Measurements from ENCODE around the gene NMT2. TPM values are rescaled to one million over a fixed set of nuclear protein-coding genes. Genes with fewer than 3 reads are reported as not detected.

The NMT2 gene
- total and polyA plus RNA-seq, 10 of the 15 experiments (the other 5 are each of a cell fraction or from before 2014, with no cell fraction given), result 4.9 to 12.0 (median 9.2) TPM

GRCh38 chr10:15188603-15189002 lies 20.1 kb upstream of the NMT2 start (continued):
- TF ChIP-seq PAX5 (IDR thresholded peaks at IDR 0.05; ENCODE audit: borderline replicate concordance, low read depth, low read length) (no peak), TCF3 (IDR thresholded peaks at IDR 0.05; ENCODE audit: borderline replicate concordance, insufficient read depth, low read depth, low read length) (no peak), CBX5 (IDR thresholded peaks at IDR 0.05; ENCODE audit: low read depth) (no peak), FOXK2 (IDR thresholded peaks at IDR 0.05) (no peak)

GRCh38 chr10:15183689-15184481 lies 15.4 kb upstream of the NMT2 start:
- Histone ChIP-seq H3K79me2 (ENCODE audit: control insufficient read depth, insufficient read depth, low read length) (no peaks in the 10 kb centered on the region), H3K4me1 (ENCODE audit: control insufficient read depth, insufficient read depth, low read length) (no peaks in the 10 kb centered on the region), H3K4me3 (no peak overlapping the region), H4K20me1 (ENCODE audit: control insufficient read depth, insufficient read depth) (no peaks in the 10 kb centered on the region), H3K9ac (ENCODE audit: control insufficient read depth, insufficient read depth, low read length) (no peak overlapping the region), H3K9me3 (replicated peaks; ENCODE audit: control insufficient read depth, insufficient read depth, low read length) (no peaks in the 10 kb centered on the region; the same call in 2 of the 3 replicates), H3K4me2 (ENCODE audit: control insufficient read depth, insufficient read depth) (no peak overlapping the region), H3K27ac (ENCODE audit: control insufficient read depth, insufficient read depth) (no peak overlapping the region), H3K27me3 (replicated peaks in 1 of 2; ENCODE audit: control insufficient read depth in 2 of 2, insufficient read depth in 2 of 2, low read length in 1 of 2) (no peaks in the 10 kb centered on the region; a peak in 1 of 4 replicates), H2AFZ (ENCODE audit: control insufficient read depth, low read depth, low read length) (no peak overlapping the region), H3K36me3 (ENCODE audit: control insufficient read depth in 2 of 2, insufficient read depth in 2 of 2, low read length in 1 of 2) (no peaks in the 10 kb centered on the region)
- ATAC-seq (no peak), DNase-seq (ENCODE audit: low read depth, low spot score) (no peak), FAIRE-seq (no peak)
- SMC1A ChIA-PET (ENCODE audit: uncharacterized antibody, unreplicated experiment), result no interaction called here
- CTCF ChIA-PET, result no interaction called here
- intact Hi-C loops (cut with micrococcal nuclease; ENCODE audit: unreplicated experiment), result no loop called here
- no TSS peak for BruUV-seq (replicated peaks)
- RAD21 ChIA-PET (ENCODE audit: unreplicated experiment), result no interaction called here
- 34% methylated on average over 11 of the region's 11 CpGs for WGBS (ENCODE audit: insufficient coverage, insufficient replicate concordance, low lambda C conversion rate, missing lambda C conversion rate)
- in situ Hi-C loops (cut with MboI), result no loop called here
- POLR2A ChIA-PET, result no interaction called here
- TF ChIP-seq CEBPZ (IDR thresholded peaks at IDR 0.05; ENCODE audit: low read depth, low read length) (no peak), RFX5 (IDR thresholded peaks at IDR 0.05; ENCODE audit: low read depth, low read length) (no peak), PRDM15 (CRISPR knock-in tag; IDR thresholded peaks at IDR 0.05) (no peak), REST (IDR thresholded peaks at IDR 0.05; ENCODE audit: low read depth, low read length) (no peak), NR2C2 (IDR thresholded peaks at IDR 0.05; ENCODE audit: borderline replicate concordance, control insufficient read depth, insufficient read length, low read depth) (no peak), SREBF2 (IDR thresholded peaks at IDR 0.05; ENCODE audit: low read length) (no peak), SP1 (IDR thresholded peaks at IDR 0.05; ENCODE audit: low read depth, low read length) (no peak)

Data from GM12878 (cell line).